DND-41 (cell line): ENCODE measurements around the gene SFMBT2.

Experiments
- EZH2 ChIP-seq: IDR thresholded peaks from 3 replicates; pipeline ENCODE4 v1.6.1; 2012; ENCODE audit warnings: borderline replicate concordance, low read depth, mild to moderate bottlenecking, moderate library complexity, low read length, inconsistent platforms; ENCODE audit not compliant: severe bottlenecking
- TF ChIP-seq, protein P1 (sequence below): IDR thresholded peaks from 2 replicates; pipeline ENCODE4 v1.5.1; 2012; ENCODE audit warnings: borderline replicate concordance, low read length, moderate library complexity, mild to moderate bottlenecking; ENCODE audit not compliant: poor library complexity, severe bottlenecking; ENCODE audit errors: extremely low read depth

DNA sequence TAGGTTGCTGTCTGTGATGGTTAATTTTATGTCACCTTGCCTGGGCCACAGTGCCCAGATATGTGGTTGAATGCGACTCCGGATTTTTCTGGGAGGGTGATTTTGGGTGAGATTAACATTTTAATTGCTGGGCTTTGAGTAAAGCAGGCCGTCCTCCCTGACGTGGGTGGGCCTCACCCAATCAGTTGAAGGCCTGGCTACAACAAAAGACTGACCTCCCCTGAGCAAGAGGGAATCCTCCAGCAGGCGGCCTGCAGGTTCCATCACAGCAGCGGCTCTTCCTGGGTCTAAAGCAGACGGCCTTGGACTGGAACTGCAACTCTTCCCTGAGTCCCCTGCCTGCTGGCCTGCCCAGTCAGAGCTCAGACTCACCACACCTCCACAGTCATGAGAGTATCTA is 114.2 kb downstream of the SFMBT2 start:
- TF ChIP-seq, protein P1, sequence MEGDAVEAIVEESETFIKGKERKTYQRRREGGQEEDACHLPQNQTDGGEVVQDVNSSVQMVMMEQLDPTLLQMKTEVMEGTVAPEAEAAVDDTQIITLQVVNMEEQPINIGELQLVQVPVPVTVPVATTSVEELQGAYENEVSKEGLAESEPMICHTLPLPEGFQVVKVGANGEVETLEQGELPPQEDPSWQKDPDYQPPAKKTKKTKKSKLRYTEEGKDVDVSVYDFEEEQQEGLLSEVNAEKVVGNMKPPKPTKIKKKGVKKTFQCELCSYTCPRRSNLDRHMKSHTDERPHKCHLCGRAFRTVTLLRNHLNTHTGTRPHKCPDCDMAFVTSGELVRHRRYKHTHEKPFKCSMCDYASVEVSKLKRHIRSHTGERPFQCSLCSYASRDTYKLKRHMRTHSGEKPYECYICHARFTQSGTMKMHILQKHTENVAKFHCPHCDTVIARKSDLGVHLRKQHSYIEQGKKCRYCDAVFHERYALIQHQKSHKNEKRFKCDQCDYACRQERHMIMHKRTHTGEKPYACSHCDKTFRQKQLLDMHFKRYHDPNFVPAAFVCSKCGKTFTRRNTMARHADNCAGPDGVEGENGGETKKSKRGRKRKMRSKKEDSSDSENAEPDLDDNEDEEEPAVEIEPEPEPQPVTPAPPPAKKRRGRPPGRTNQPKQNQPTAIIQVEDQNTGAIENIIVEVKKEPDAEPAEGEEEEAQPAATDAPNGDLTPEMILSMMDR, result no peak
- no peak for TF ChIP-seq EZH2
